ENCODE data around the gene APBB1IP.
"Not testable (repeated sequence)": the region's sequence is repeated elsewhere in the genome, so short reads cannot be mapped to it uniquely, and the experiment has no call there.

The APBB1IP gene

GRCh38 chr10:26556748-26557640, 118.9 kb downstream of the APBB1IP start:
- peak; percentile 57 for DNase-seq (ENCODE audit: low spot score)

GRCh38 chr10:26557641-26558014, 119.5 kb downstream of the APBB1IP start:
- no peak for DNase-seq (ENCODE audit: low spot score)

GRCh38 chr10:26566525-26567350, 128.6 kb downstream of the APBB1IP start:
- no peak for DNase-seq (ENCODE audit: low spot score)

- no peak for DNase-seq (ENCODE audit: low spot score)
Observed at GRCh38 chr10:26567351-26567721, 129.2 kb downstream of the APBB1IP start.

- DNase-seq (ENCODE audit: low spot score) = no peak
Observed at GRCh38 chr10:26571655-26572054, 133.5 kb downstream of the APBB1IP start.

- DNase-seq (ENCODE audit: low spot score) = no peak
Observed at GRCh38 chr10:26573674-26574073, 135.5 kb downstream of the APBB1IP start.

- DNase-seq (ENCODE audit: low spot score) = no peak
Observed at GRCh38 chr10:26574783-26575182, 136.6 kb downstream of the APBB1IP start.

- DNase-seq (ENCODE audit: low spot score) = not testable (repeated sequence)
Observed at GRCh38 chr10:26578371-26578770, 140.2 kb downstream of the APBB1IP start.

GRCh38 chr10:26579256-26580063, 141.3 kb downstream of the APBB1IP start:
- no peak for DNase-seq (ENCODE audit: low spot score)

- DNase-seq (ENCODE audit: low spot score) = no peak
Observed at GRCh38 chr10:26586211-26586610, 148.1 kb downstream of the APBB1IP start.

GRCh38 chr10:26588611-26589010, 150.5 kb downstream of the APBB1IP start:
- DNase-seq (ENCODE audit: low spot score) = no peak

GRCh38 chr10:26589813-26590212, 151.7 kb downstream of the APBB1IP start:
- DNase-seq (ENCODE audit: low spot score) = not testable (repeated sequence)

- no peak for DNase-seq (ENCODE audit: low spot score)
Observed at GRCh38 chr10:26593896-26594295, 155.8 kb downstream of the APBB1IP start.

GRCh38 chr10:26603283-26603682, 165.1 kb downstream of the APBB1IP start:
- DNase-seq (ENCODE audit: low spot score) = not testable (repeated sequence)

- peak; percentile 13 for DNase-seq (ENCODE audit: low spot score)
Observed at GRCh38 chr10:26604320-26605093, 166.4 kb downstream of the APBB1IP start.

- DNase-seq (ENCODE audit: low spot score) = peak; percentile 3
Observed at GRCh38 chr10:26606389-26606877, 168.3 kb downstream of the APBB1IP start.

- DNase-seq (ENCODE audit: low spot score) = no peak
Observed at GRCh38 chr10:26612151-26612915, 174.2 kb downstream of the APBB1IP start.

Measured in globus pallidus (tissue), 1 donor.